Effector memory CD8-positive, alpha-beta T cell (primary cell): ENCODE data around the gene LRRC8B.
"Not testable (repeated sequence)": the region's sequence is repeated elsewhere in the genome, so short reads cannot be mapped to it uniquely, and the experiment has no call there.

Experiments
- ATAC-seq: fragments of 150-1000 bp; cut with Tn5 transposase; replicated peaks from 2 replicates; pipeline ENCODE4 v1.10.0; 2021; ENCODE audit warnings: mild to moderate bottlenecking, moderate library complexity
- DNase-seq, 3 experiments: peaks; one replicate each; pipeline ENCODE4 v3.0.0; 2021
- H3K27ac Mint-ChIP-seq, 2 donors: one replicate each; pipeline ENCODE4 v1.8.0; 2022; ENCODE audit warnings: mild to moderate bottlenecking in 2 of 2, mixed read lengths in 2 of 2, moderate library complexity in 2 of 2
- H3K27me3 Mint-ChIP-seq, 2 donors: one replicate each; pipeline ENCODE4 v1.8.0; 2022; ENCODE audit warnings: mixed read lengths in 2 of 2
- H3K36me3 Mint-ChIP-seq: one replicate; pipeline ENCODE4 v1.8.0; 2022; ENCODE audit warnings: mild to moderate bottlenecking, moderate library complexity, mixed read lengths; ENCODE audit not compliant: insufficient read depth
- H3K4me1 Mint-ChIP-seq, 2 donors: one replicate each; pipeline ENCODE4 v1.8.0; 2022; ENCODE audit warnings: low read depth in 2 of 2, mixed read lengths in 2 of 2
- H3K4me3 Mint-ChIP-seq, 2 donors: one replicate each; pipeline ENCODE4 v1.8.0; 2022; ENCODE audit warnings: mild to moderate bottlenecking in 2 of 2, mixed read lengths in 2 of 2, moderate library complexity in 2 of 2
- H3K9me3 Mint-ChIP-seq, 2 donors: one replicate each; pipeline ENCODE4 v1.8.0; 2022; ENCODE audit warnings: mixed read lengths in 2 of 2

LRRC8B gene

GRCh38 chr1:89510061-89510460, 14.6 kb upstream of the LRRC8B start:
- not testable (repeated sequence) for ATAC-seq, H3K4me3 Mint-ChIP-seq, H3K27ac Mint-ChIP-seq

GRCh38 chr1:89512996-89513720, 11.5 kb upstream of the LRRC8B start:
- Mint-ChIP-seq H3K27me3 (peaks cover 10 to 18% of the 10 kb centered on the region in 2 donors), H3K27ac (no peak overlapping the region), H3K9me3 (peaks cover 0 to 4% of the 10 kb centered on the region in 2 donors), H3K4me1 (no peaks in the 10 kb centered on the region), H3K4me3 (no peak overlapping the region), H3K36me3 (no peaks in the 10 kb centered on the region)
- ATAC-seq = no peak
- no peak for DNase-seq

More at GRCh38 chr1:89510061-89510460, 14.6 kb upstream of the LRRC8B start:
- H3K4me1 Mint-ChIP-seq, DNase-seq, H3K36me3 Mint-ChIP-seq, H3K9me3 Mint-ChIP-seq: not testable (repeated sequence)
- peaks cover 14 to 20% of the 10 kb centered on the region in 2 donors for H3K27me3 Mint-ChIP-seq

- H3K36me3 Mint-ChIP-seq = no peaks in the 10 kb centered on the region
- ATAC-seq (no peak), DNase-seq (no peak)
- H3K27me3 Mint-ChIP-seq = peaks cover 8 to 17% of the 10 kb centered on the region in 2 donors
- no peak overlapping the region for H3K4me3 Mint-ChIP-seq
- no peak overlapping the region for H3K27ac Mint-ChIP-seq
- H3K4me1 Mint-ChIP-seq = no peaks in the 10 kb centered on the region
- H3K9me3 Mint-ChIP-seq = no peaks in the 10 kb centered on the region
Measured at GRCh38 chr1:89516055-89516454, 8.6 kb upstream of the LRRC8B start.

- ATAC-seq (no peak), DNase-seq (no peak)
- Mint-ChIP-seq H3K27me3 (peaks cover 6 to 17% of the 10 kb centered on the region in 2 donors), H3K27ac (no peak overlapping the region), H3K4me1 (no peaks in the 10 kb centered on the region), H3K9me3 (no peaks in the 10 kb centered on the region), H3K4me3 (no peak overlapping the region), H3K36me3 (no peaks in the 10 kb centered on the region)
Measured at GRCh38 chr1:89518221-89518631, 6.4 kb upstream of the LRRC8B start.

- Mint-ChIP-seq H3K9me3 (no peaks in the 10 kb centered on the region), H3K27me3 (peaks cover 0 to 5% of the 10 kb centered on the region in 2 donors), H3K36me3 (peaks cover 10% of the 10 kb centered on the region), H3K4me1 (peaks cover 9% of the 10 kb centered on the region in 2 donors), H3K4me3 (no peak overlapping the region), H3K27ac (no peak overlapping the region)
- ATAC-seq (peak; percentile 39), DNase-seq (peak; percentile 26 to 29 (median 28))
Measured at GRCh38 chr1:89519779-89520358, 4.8 kb upstream of the LRRC8B start.

- H3K27me3 Mint-ChIP-seq = not testable (repeated sequence)
Measured at GRCh38 chr1:89521977-89522376, 2.7 kb upstream of the LRRC8B start.

GRCh38 chr1:89523572-89524368, 859 bp upstream of the LRRC8B start:
- peak overlapping the region in 1 of 2 donors; percentile 89 for H3K4me3 Mint-ChIP-seq
- H3K9me3 Mint-ChIP-seq = no peaks in the 10 kb centered on the region
- peaks cover 9 to 22% of the 10 kb centered on the region in 2 donors for H3K4me1 Mint-ChIP-seq
- peak; percentile 54 for ATAC-seq
- DNase-seq = no peak
- no peaks in the 10 kb centered on the region for H3K27me3 Mint-ChIP-seq
- peaks cover 23% of the 10 kb centered on the region for H3K36me3 Mint-ChIP-seq
- H3K27ac Mint-ChIP-seq = peak overlapping the region; percentile 89 to 91

More at GRCh38 chr1:89521977-89522376, 2.7 kb upstream of the LRRC8B start:
- not testable (repeated sequence) for DNase-seq, H3K27ac Mint-ChIP-seq, H3K4me3 Mint-ChIP-seq, ATAC-seq, H3K9me3 Mint-ChIP-seq
- Mint-ChIP-seq H3K36me3 (peaks cover 23% of the 10 kb centered on the region), H3K4me1 (peaks cover 9 to 22% of the 10 kb centered on the region in 2 donors)

GRCh38 chr1:89525169-89525855, 683 bp downstream of the LRRC8B start:
- Mint-ChIP-seq H3K36me3 (peaks cover 23% of the 10 kb centered on the region), H3K27ac (peak overlapping the region; percentile 89 to 91), H3K4me1 (peaks cover 13 to 22% of the 10 kb centered on the region in 2 donors), H3K27me3 (no peaks in the 10 kb centered on the region), H3K4me3 (peak overlapping the region in 1 of 2 donors; percentile 89), H3K9me3 (no peaks in the 10 kb centered on the region)
- DNase-seq = peak in 2 of 3 experiments; percentile 10 to 17
- ATAC-seq = peak; percentile 3

GRCh38 chr1:89527256-89527655, 2.6 kb downstream of the LRRC8B start:
- Mint-ChIP-seq H3K9me3 (no peaks in the 10 kb centered on the region), H3K27ac (peak overlapping the region in 1 of 2 donors; percentile 89), H3K4me3 (no peak overlapping the region), H3K27me3 (no peaks in the 10 kb centered on the region), H3K36me3 (peaks cover 23% of the 10 kb centered on the region), H3K4me1 (peaks cover 23 to 26% of the 10 kb centered on the region in 2 donors)
- DNase-seq (no peak), ATAC-seq (no peak)

- H3K36me3 Mint-ChIP-seq = peaks cover 23% of the 10 kb centered on the region
- no peaks in the 10 kb centered on the region for H3K9me3 Mint-ChIP-seq
- no peaks in the 10 kb centered on the region for H3K27me3 Mint-ChIP-seq
- H3K27ac Mint-ChIP-seq = no peak overlapping the region
- ATAC-seq = no peak
- H3K4me3 Mint-ChIP-seq = no peak overlapping the region
- DNase-seq = no peak
- H3K4me1 Mint-ChIP-seq = peaks cover 24 to 26% of the 10 kb centered on the region in 2 donors
Measured at GRCh38 chr1:89527750-89528381, 3.2 kb downstream of the LRRC8B start.

GRCh38 chr1:89528382-89528780, 3.8 kb downstream of the LRRC8B start:
- H3K9me3 Mint-ChIP-seq = no peaks in the 10 kb centered on the region

GRCh38 chr1:89529196-89529595, 4.6 kb downstream of the LRRC8B start:
- H3K27ac Mint-ChIP-seq = no peak overlapping the region
- H3K4me1 Mint-ChIP-seq = peaks cover 19 to 23% of the 10 kb centered on the region in 2 donors
- DNase-seq (no peak), ATAC-seq (no peak)
- H3K36me3 Mint-ChIP-seq = peaks cover 18% of the 10 kb centered on the region
- H3K9me3 Mint-ChIP-seq = no peaks in the 10 kb centered on the region
- no peaks in the 10 kb centered on the region for H3K27me3 Mint-ChIP-seq
- no peak overlapping the region for H3K4me3 Mint-ChIP-seq

More at GRCh38 chr1:89528382-89528780, 3.8 kb downstream of the LRRC8B start:
- ATAC-seq (no peak), DNase-seq (no peak)
- H3K4me1 Mint-ChIP-seq = peaks cover 26 to 28% of the 10 kb centered on the region in 2 donors
- no peaks in the 10 kb centered on the region for H3K27me3 Mint-ChIP-seq
- H3K4me3 Mint-ChIP-seq = no peak overlapping the region
- no peak overlapping the region for H3K27ac Mint-ChIP-seq
- H3K36me3 Mint-ChIP-seq = peaks cover 23% of the 10 kb centered on the region
